ENCODE measurements around the gene MAOB.

- TF ChIP-seq, protein P1, sequence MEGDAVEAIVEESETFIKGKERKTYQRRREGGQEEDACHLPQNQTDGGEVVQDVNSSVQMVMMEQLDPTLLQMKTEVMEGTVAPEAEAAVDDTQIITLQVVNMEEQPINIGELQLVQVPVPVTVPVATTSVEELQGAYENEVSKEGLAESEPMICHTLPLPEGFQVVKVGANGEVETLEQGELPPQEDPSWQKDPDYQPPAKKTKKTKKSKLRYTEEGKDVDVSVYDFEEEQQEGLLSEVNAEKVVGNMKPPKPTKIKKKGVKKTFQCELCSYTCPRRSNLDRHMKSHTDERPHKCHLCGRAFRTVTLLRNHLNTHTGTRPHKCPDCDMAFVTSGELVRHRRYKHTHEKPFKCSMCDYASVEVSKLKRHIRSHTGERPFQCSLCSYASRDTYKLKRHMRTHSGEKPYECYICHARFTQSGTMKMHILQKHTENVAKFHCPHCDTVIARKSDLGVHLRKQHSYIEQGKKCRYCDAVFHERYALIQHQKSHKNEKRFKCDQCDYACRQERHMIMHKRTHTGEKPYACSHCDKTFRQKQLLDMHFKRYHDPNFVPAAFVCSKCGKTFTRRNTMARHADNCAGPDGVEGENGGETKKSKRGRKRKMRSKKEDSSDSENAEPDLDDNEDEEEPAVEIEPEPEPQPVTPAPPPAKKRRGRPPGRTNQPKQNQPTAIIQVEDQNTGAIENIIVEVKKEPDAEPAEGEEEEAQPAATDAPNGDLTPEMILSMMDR (IDR thresholded peaks at IDR 0.05; ENCODE audit: insufficient read depth, low read length, poor library complexity, severe bottlenecking) = no peak
- TF ChIP-seq EZH2phosphoT487 (conservative IDR thresholded peaks at IDR 0.05; ENCODE audit: low read length) = no peak
These were observed 12.2 kb downstream of the MAOB start for GRCh38 chrX:43870011-43870410.

All from SU-DHL-6 (cell line).